ENCODE data around the gene C15orf39.

DNA sequence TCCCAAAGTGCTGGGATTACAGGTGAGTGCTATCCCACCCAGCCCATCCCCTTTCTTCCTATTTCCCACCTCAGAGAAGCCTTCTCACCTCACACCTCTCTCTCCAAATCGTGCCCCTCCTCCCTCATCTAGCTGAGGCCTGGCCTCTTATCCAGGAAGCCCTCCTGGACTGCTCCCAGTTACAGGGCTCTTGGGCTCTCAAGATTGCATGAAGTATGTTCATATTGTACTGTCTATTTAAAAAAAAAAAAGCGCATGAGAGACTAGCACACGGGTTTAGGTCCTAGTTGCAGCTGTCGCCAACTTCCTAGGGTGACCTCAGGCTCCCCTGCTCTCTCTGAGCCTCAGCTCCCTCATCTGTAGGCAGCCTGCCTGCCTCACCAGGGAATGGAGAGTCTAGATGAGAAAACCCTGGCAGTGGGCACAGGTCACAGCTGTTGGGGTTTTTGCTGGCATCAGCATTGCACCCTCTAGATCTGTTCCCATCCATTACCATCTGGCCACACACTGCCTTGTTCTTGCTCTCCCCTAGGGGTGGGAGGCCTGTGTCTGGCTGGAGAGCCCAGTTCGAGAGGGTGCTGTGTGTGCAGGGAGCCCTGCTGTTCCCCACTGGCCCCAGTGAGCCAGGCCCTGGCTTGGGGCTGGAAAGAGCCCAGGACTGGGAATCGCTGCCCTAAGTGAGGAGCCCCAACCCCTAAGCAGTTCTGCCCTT is 24.2 kb upstream of the C15orf39 start:
- no peak for TF ChIP-seq POLR2A (IDR thresholded peaks at IDR 0.05)
- TF ChIP-seq, protein P1, sequence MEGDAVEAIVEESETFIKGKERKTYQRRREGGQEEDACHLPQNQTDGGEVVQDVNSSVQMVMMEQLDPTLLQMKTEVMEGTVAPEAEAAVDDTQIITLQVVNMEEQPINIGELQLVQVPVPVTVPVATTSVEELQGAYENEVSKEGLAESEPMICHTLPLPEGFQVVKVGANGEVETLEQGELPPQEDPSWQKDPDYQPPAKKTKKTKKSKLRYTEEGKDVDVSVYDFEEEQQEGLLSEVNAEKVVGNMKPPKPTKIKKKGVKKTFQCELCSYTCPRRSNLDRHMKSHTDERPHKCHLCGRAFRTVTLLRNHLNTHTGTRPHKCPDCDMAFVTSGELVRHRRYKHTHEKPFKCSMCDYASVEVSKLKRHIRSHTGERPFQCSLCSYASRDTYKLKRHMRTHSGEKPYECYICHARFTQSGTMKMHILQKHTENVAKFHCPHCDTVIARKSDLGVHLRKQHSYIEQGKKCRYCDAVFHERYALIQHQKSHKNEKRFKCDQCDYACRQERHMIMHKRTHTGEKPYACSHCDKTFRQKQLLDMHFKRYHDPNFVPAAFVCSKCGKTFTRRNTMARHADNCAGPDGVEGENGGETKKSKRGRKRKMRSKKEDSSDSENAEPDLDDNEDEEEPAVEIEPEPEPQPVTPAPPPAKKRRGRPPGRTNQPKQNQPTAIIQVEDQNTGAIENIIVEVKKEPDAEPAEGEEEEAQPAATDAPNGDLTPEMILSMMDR (IDR thresholded peaks at IDR 0.05): no peak
